Caco-2 (cell line): ENCODE measurements around the gene GSTO1. TPM values are rescaled to one million over a fixed set of nuclear protein-coding genes. Genes with fewer than 3 reads are reported as not detected.

Experiments
- BruUV-seq: library from RNA; stranded (reverse); fragments of 400-500 nt; replicated peaks from 2 replicates; lab custom pipeline; 2021; lab: Mats Ljungman, UMichigan
- CTCF ChIA-PET: fragments of 300-600 bp; sonication (Branson Sonifier 250); formaldehyde crosslinking; loops from one replicate; lab custom pipeline; 2022; ENCODE audit warnings: antibody characterized with exemption; lab: Charles Lee
- POLR2A ChIA-PET: fragments of 300-600 bp; sonication (Branson Sonifier 250); formaldehyde crosslinking; loops from one replicate; lab custom pipeline; 2022; ENCODE audit warnings: antibody characterized with exemption; lab: Charles Lee
- DNase-seq, 2 experiments: peaks; one replicate each; pipeline versions ENCODE4 v3.0.0 to v3.0.0-alpha.2; 2020 to 2022
- H3K27me3 ChIP-seq: replicated peaks from 2 replicates; pipeline ENCODE4 v1.6.0; 2011; ENCODE audit warnings: low read length; ENCODE audit not compliant: control insufficient read depth, insufficient read depth
- H3K36me3 ChIP-seq: 2 replicates; pipeline ENCODE4 v1.5.1; 2011; ENCODE audit warnings: low read length; ENCODE audit not compliant: control insufficient read depth, insufficient read depth
- H3K4me1 ChIP-seq: fragments of 250-450 bp; sonication (Bioruptor Pico); 2 replicates; pipeline ENCODE4 v1.5.1; 2020; ENCODE audit warnings: mild to moderate bottlenecking
- H3K4me3 ChIP-seq: 2 replicates; pipeline ENCODE4 v1.5.1; 2011; ENCODE audit warnings: low read depth, mild to moderate bottlenecking, control low read depth, low read length
- H3K9me3 ChIP-seq: fragments of 250-450 bp; sonication (Bioruptor Pico); 2 replicates; pipeline ENCODE4 v1.5.1; 2020; ENCODE audit warnings: mild to moderate bottlenecking, moderate library complexity
- H3K27ac Mint-ChIP-seq: one replicate; pipeline ENCODE4 v1.8.0; 2022; ENCODE audit warnings: mixed read lengths; ENCODE audit not compliant: unreplicated experiment
- H3K27me3 Mint-ChIP-seq: one replicate; pipeline ENCODE4 v1.8.0; 2022; ENCODE audit warnings: mixed read lengths; ENCODE audit not compliant: insufficient read depth, unreplicated experiment
- H3K36me3 Mint-ChIP-seq: one replicate; pipeline ENCODE4 v1.8.0; 2022; ENCODE audit warnings: mild to moderate bottlenecking, mixed read lengths; ENCODE audit not compliant: insufficient read depth, unreplicated experiment
- H3K4me1 Mint-ChIP-seq: one replicate; pipeline ENCODE4 v1.8.0; 2022; ENCODE audit warnings: low read depth, mixed read lengths; ENCODE audit not compliant: unreplicated experiment
- H3K4me3 Mint-ChIP-seq: one replicate; pipeline ENCODE4 v1.8.0; 2022; ENCODE audit warnings: mild to moderate bottlenecking, moderate library complexity, mixed read lengths; ENCODE audit not compliant: unreplicated experiment
- H3K9me3 Mint-ChIP-seq: one replicate; pipeline ENCODE4 v1.8.0; 2022; ENCODE audit warnings: mixed read lengths; ENCODE audit not compliant: unreplicated experiment
- CTCF ChIP-seq, 2 experiments: fragments of 200-600 bp in 1 of 2; IDR thresholded peaks; 1 replicate in 1 of 2; 2 replicates in 1 of 2; pipeline versions ENCODE4 v1.5.1 to v1.8.0; 2011 to 2022; ENCODE audit warnings: antibody characterized with exemption in 1 of 2, control low read depth in 1 of 2, inconsistent platforms in 1 of 2, low read depth in 1 of 2, low read length in 1 of 2, mild to moderate bottlenecking in 1 of 2, moderate library complexity in 1 of 2; ENCODE audit not compliant: insufficient read depth in 1 of 2, severe bottlenecking in 1 of 2, unreplicated experiment in 1 of 2
- intact Hi-C: fragments of 100-400 bp; cut with micrococcal nuclease; formaldehyde crosslinking; loops from one replicate; pipeline ENCODE4 v1.10.0; 2022; ENCODE audit not compliant: unreplicated experiment
- total RNA-seq: library from RNA; stranded (reverse); gene quantifications from 2 replicates; pipeline ENCODE4 v1.2.3, GENCODE V29; 2022

GSTO1 gene
- total RNA-seq, 1 experiment from 2014 or later = 167 TPM

- peaks cover 40% of the 10 kb centered on the region for H3K4me1 Mint-ChIP-seq
- H3K36me3 ChIP-seq = no peaks in the 10 kb centered on the region
- peak; percentile 73 to 87 for DNase-seq
- H3K27me3 ChIP-seq = no peaks in the 10 kb centered on the region
- no TSS peak for BruUV-seq
- H3K27me3 Mint-ChIP-seq = no peaks in the 10 kb centered on the region
- ChIA-PET POLR2A (interaction anchor here (0.8 to 1.4 kb wide), 2 partner anchors 9 to 16 kb away, joined by 3 to 4 read pairs; partner anchors contain the start of gene GSTO2), CTCF (interaction anchor here (0.6 to 3.3 kb wide), 3 partner anchors 52 to 365 kb away, joined by 3 to 14 read pairs (median 5); partner anchors contain the start of gene SFR1)
- H3K9me3 Mint-ChIP-seq = no peaks in the 10 kb centered on the region
- peaks cover 47% of the 10 kb centered on the region for H3K4me1 ChIP-seq
- H3K36me3 Mint-ChIP-seq = peaks cover 16% of the 10 kb centered on the region
- peak overlapping the region; percentile 73 for H3K27ac Mint-ChIP-seq
- H3K4me3 ChIP-seq = no peak overlapping the region
- TF ChIP-seq CTCF (IDR thresholded peaks at IDR 0.05; ENCODE audit: insufficient read depth in 1 of 2, low read depth in 1 of 2, low read length in 1 of 2, severe bottlenecking in 1 of 2, unreplicated experiment in 1 of 2) = no peak
- intact Hi-C loops = loop anchor here (1.0 kb wide), 3 partner anchors 10 to 131 kb away; partner anchors contain the start of genes CFAP43 and SFR1
- H3K9me3 ChIP-seq = 0 out of 2 replicates have a peak, but pooled peaks cover 4% of the 10 kb centered on the region
- H3K4me3 Mint-ChIP-seq = peak overlapping the region; percentile 81
These were observed 1.6 kb upstream of the GSTO1 start for GRCh38 chr10:104253106-104253505.

- ChIA-PET POLR2A (interaction anchor here (0.8 to 1.7 kb wide), 6 partner anchors 8 to 22 kb away, joined by 3 to 19 read pairs (median 4); partner anchors contain the start of genes CFAP43 and GSTO2), CTCF (interaction anchor here (0.6 to 3.3 kb wide), 3 partner anchors 52 to 365 kb away, joined by 3 to 14 read pairs (median 5); partner anchors contain the start of gene SFR1)
- Histone ChIP-seq H3K36me3 (no peaks in the 10 kb centered on the region), H3K4me3 (peak overlapping the region; percentile 83), H3K4me1 (peaks cover 47% of the 10 kb centered on the region), H3K27me3 (no peaks in the 10 kb centered on the region), H3K9me3 (no peaks in the 10 kb centered on the region)
- Mint-ChIP-seq H3K27ac (peak overlapping the region; percentile 73), H3K36me3 (peaks cover 23% of the 10 kb centered on the region), H3K4me1 (peaks cover 40% of the 10 kb centered on the region), H3K9me3 (no peaks in the 10 kb centered on the region), H3K27me3 (no peaks in the 10 kb centered on the region), H3K4me3 (peak overlapping the region; percentile 81)
- no peak for DNase-seq
- intact Hi-C loops = loop anchor here (1.0 to 2.0 kb wide), 5 partner anchors 11 to 132 kb away; partner anchors contain the start of genes CFAP43, GSTO2 and SFR1
- BruUV-seq = no TSS peak
- TF ChIP-seq CTCF (IDR thresholded peaks at IDR 0.05; ENCODE audit: insufficient read depth in 1 of 2, low read depth in 1 of 2, low read length in 1 of 2, severe bottlenecking in 1 of 2, unreplicated experiment in 1 of 2) = no peak
These were observed 884 bp upstream of the GSTO1 start for GRCh38 chr10:104253606-104254410.

- H3K36me3 ChIP-seq = no peaks in the 10 kb centered on the region
- Mint-ChIP-seq H3K36me3 (peaks cover 37% of the 10 kb centered on the region), H3K27me3 (no peaks in the 10 kb centered on the region), H3K4me3 (peak overlapping the region; percentile 81), H3K9me3 (no peaks in the 10 kb centered on the region), H3K4me1 (peaks cover 31% of the 10 kb centered on the region), H3K27ac (peak overlapping the region; percentile 66)
- H3K27me3 ChIP-seq = no peaks in the 10 kb centered on the region
- TSS peak; percentile 37 for BruUV-seq
- peaks cover 45% of the 10 kb centered on the region for H3K4me1 ChIP-seq
- H3K4me3 ChIP-seq = peak overlapping the region; percentile 83
- no peak for TF ChIP-seq CTCF (IDR thresholded peaks at IDR 0.05; ENCODE audit: insufficient read depth in 1 of 2, low read depth in 1 of 2, low read length in 1 of 2, severe bottlenecking in 1 of 2, unreplicated experiment in 1 of 2)
- POLR2A ChIA-PET = interaction anchor here (0.7 to 1.7 kb wide), 3 partner anchors 14 to 25 kb away, joined by 5 to 19 read pairs (median 5); partner anchors contain the start of genes CFAP43 and GSTO2
- intact Hi-C loops = loop anchor here (2.0 kb wide), 1 partner anchor 33 kb away; no protein-coding TSS in a partner anchor
- no peaks in the 10 kb centered on the region for H3K9me3 ChIP-seq
- CTCF ChIA-PET = interaction anchor here (0.7 to 3.3 kb wide), 2 partner anchors 8 to 134 kb away, joined by 3 to 14 read pairs; partner anchors contain the start of gene SFR1
- peak in 1 of 2 experiments; percentile 17 for DNase-seq
These were observed 754 bp downstream of the GSTO1 start for GRCh38 chr10:104255311-104255981.
